GM12872 (cell line): Measurements from ENCODE around the gene BICD1.

Experiments used
- CTCF ChIP-seq: IDR thresholded peaks from 3 replicates; pipeline ENCODE4 v1.5.1; 2011; ENCODE audit warnings: low read depth, mild to moderate bottlenecking, low read length, moderate library complexity; ENCODE audit not compliant: insufficient read depth

Gene BICD1

DNA sequence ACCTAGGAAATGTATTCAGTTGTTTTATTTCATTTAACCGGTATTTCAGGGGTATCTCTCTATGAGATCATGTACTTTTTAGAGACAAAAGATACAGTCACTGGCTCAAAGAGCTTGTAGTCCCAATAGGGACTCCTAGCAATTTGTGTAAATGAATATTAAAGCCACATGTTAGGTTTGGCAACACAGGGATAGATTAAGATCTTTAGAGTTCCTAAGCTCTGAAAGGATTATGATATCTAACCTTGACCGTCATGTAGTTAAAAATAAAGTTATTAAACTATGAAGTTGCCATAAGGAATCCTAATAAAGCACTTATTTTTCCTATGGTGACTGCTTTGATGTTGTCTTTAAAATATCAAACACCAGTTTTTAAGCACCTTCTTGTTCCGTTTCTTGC, 192.3 kb downstream of the BICD1 start:
- no peak for TF ChIP-seq CTCF

DNA sequence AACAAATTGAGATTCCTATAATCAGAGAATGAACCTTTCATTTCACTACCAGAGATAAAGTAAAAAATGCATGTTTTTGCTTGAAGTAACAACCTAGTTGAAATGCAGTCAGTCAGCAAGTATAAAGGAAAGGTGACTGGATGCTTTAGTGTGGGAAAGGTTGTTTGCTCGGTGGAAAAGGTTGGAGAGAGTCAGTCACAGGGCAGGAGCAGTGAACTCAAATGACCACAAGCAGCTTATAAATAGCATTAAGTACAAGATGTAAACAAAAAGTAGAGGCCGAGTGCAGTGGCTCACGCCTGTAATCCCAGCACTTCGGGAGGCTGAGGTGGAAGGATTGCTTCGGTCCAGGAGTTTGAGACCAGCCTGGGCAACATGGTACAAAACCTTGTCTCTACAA, 194.6 kb downstream of the BICD1 start:
- TF ChIP-seq CTCF, result no peak

DNA sequence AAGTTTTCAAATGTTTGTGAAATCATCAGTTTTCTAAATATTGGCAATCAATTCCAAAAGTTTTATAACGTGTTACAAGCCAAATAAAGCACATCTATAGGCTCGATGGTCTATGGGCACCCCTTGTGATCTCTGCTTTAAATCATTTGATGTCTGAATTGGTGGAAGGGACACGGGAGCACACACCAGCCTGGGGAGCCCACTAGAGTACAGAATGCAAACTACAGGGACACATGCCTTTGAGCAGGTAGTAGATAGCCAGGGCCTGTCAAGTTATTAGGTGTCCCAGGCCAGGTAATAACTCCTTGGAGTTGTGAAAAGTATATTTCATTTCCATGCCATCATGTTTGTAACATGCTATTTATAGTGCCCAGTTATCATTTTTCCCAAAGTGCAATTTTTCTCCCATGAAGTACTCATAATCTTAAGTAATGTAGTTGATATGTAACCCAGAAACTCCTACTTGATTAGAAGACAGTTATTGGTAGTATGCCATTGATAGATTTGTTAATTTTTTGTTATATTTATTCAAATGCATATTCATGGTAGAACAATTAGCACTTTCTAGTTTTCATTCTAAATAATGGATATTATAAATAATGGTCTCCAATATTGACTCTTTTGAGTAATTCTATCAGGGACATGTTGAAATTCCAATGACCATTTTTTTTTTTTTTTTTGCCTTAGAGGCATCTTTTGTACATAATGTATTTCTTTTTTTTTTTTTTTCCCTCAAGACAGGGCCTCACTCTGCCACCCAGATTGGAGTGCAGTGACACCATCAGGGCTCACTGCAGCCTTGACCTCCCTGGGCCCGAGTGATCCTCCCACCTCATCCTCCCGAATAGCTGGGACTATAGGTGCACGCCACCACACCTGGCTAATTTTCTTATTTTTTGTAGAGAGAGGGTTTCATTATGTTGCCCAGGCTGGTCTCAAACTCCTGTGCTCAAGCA, 195.8 kb downstream of the BICD1 start:
- TF ChIP-seq CTCF, result peak; percentile 79

DNA sequence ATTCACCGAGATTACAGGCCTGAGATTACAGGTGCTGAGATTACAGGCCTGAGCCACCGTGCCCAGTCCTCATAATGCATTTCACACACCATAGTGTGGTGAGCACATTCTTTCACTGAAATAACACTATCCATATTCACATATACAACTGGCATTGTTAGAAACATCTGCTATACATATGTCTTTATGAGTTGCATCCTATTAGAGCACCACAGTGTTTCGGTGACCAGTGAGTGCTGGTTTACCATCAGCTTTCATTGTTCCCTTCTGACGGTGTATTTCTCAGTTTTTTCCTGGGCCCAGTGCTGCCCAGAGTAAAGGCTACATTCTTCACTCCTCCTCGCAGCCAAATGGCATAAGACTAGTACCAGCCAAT, 196.5 kb downstream of the BICD1 start:
- TF ChIP-seq CTCF, result no peak

- TF ChIP-seq CTCF, result peak; percentile 20; the same call in 1 of the 3 replicates
Measured at GRCh38 chr12:32305163-32305562, 198.5 kb downstream of the BICD1 start.

DNA sequence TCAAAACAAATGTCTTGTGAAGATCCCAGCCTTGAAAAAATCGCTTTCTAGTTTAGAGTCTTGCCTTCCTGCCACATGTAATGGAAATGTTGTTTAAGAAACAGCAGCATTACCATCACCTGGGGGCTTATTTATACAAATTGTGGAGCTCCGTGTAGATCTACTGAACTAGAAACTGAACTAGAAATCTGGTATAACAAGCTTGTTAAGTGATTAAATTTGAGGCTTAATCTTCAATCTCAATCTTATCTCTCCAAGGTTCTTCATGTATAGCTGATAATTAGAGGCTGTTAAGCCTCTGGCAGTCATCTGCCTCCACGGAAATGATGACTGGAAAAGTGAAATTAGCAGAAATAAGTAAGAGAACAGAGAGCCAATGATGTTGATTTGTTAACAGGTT, 200.7 kb downstream of the BICD1 start:
- TF ChIP-seq CTCF, result no peak

- TF ChIP-seq CTCF, result no peak
Measured at GRCh38 chr12:32309811-32310736, 203.4 kb downstream of the BICD1 start.
